Measurements from ENCODE around the gene ZNF185.
A peak's percentile ranks its signal among the peaks of the same experiment; 100 is the strongest.

The ZNF185 gene

DNA sequence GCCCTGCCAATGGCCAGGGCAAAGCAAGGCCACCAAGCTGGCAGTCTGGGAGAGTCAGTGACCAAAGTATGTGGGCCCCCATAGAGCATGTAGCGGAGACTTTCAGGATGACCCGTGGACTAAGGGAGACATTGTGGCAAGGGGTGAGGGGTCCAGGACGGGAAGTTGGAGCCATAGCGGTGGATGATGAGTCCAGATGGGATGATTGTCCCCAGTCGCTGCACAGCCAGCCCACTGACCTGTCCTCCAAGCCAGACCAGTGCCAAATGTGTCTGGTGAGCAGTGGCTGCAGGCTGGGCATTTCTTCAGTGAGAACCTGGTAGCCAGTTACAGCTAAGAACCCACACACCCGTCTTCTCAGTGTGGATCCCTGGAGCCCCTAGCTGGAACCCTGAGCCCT, 34.3 kb downstream of the ZNF185 start:
- WGBS, 2 experiments (ENCODE audit: insufficient coverage in 2 of 2) = 90 to 93% methylated on average over 2 to 3 of the region's 6 CpGs
- Histone ChIP-seq H3K4me3 (ENCODE audit: extremely low read depth, insufficient read depth, low read length, poor library complexity, severe bottlenecking) (no peak overlapping the region), H3K4me1 (ENCODE audit: control insufficient read depth, insufficient read depth, low read length, poor library complexity, severe bottlenecking) (no peaks in the 10 kb centered on the region), H3K27ac (ENCODE audit: low read depth, low read length, severe bottlenecking) (no peak overlapping the region), H3K36me3 (ENCODE audit: control insufficient read depth, insufficient read depth, low read length) (peaks cover 3% of the 10 kb centered on the region), H3K9me3 (ENCODE audit: control insufficient read depth, low read length) (no peaks in the 10 kb centered on the region)

DNA sequence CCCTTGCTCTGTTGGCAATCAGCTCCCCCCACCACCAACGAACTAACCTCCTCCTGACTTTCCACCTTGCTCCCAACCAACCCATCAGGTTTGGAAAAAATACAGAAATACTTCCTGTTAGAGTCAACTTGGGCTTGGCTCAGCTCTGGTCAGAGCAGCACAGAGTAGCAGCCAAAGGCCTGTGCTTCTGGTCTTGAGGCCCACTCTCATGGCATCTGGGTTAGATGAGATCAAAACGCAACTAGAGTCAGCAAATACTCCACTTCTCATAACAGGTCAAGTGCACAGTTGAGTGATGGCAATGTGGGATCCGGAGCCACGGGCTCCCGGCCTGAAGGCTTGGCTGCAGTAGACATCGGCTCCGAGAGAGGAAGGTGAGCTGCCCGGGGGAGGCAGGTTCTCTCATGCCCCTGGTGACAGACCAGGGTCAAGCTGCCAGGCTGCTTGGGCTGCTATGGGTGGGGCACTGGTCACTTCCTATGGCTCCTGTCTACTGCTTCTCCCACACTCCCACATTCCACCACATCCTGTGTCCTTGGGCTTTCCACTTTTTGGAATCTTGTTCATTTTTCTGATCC, 34.8 kb downstream of the ZNF185 start:
- Histone ChIP-seq H3K36me3 (ENCODE audit: control insufficient read depth, insufficient read depth, low read length) (peaks cover 3% of the 10 kb centered on the region), H3K4me3 (ENCODE audit: extremely low read depth, insufficient read depth, low read length, poor library complexity, severe bottlenecking) (no peak overlapping the region), H3K9me3 (ENCODE audit: control insufficient read depth, low read length) (no peaks in the 10 kb centered on the region), H3K27ac (ENCODE audit: low read depth, low read length, severe bottlenecking) (no peak overlapping the region), H3K4me1 (ENCODE audit: control insufficient read depth, insufficient read depth, low read length, poor library complexity, severe bottlenecking) (no peaks in the 10 kb centered on the region)
- 100% methylated on average over 2 of the region's 8 CpGs; no CpG with 5 or more reads in 1 of the 2 experiments for WGBS, 2 experiments (ENCODE audit: insufficient coverage in 2 of 2)

DNA sequence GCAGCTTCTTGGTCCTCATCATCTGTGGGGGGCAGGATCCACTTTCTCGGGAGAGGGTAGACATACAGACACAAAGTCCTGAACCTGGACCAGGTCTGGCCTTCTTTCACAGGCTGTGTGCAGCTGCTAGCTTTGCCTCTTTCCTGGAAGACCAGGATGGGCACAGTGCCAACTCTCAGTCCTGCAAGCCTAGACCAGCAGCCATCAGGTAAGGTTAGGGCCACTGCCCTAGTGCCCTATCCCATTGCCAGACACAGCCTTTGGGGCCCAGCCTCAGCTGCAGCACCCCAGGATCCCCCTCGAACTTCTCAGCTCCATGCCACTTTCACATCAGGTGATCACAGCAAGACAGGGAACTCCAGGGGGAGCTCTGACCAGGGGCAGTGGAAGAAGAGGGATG, 38.4 kb downstream of the ZNF185 start:
- H3K4me1 ChIP-seq (ENCODE audit: control insufficient read depth, insufficient read depth, low read length, poor library complexity, severe bottlenecking) = no peaks in the 10 kb centered on the region
- no peak overlapping the region for H3K4me3 ChIP-seq (ENCODE audit: extremely low read depth, insufficient read depth, low read length, poor library complexity, severe bottlenecking)
- WGBS, 2 experiments (ENCODE audit: insufficient coverage in 2 of 2) = 88 to 100% methylated on average over 1 of the region's 2 CpGs
- no peaks in the 10 kb centered on the region for H3K9me3 ChIP-seq (ENCODE audit: control insufficient read depth, low read length)
- H3K36me3 ChIP-seq (ENCODE audit: control insufficient read depth, insufficient read depth, low read length) = peaks cover 3% of the 10 kb centered on the region
- H3K27ac ChIP-seq (ENCODE audit: low read depth, low read length, severe bottlenecking) = no peak overlapping the region

DNA sequence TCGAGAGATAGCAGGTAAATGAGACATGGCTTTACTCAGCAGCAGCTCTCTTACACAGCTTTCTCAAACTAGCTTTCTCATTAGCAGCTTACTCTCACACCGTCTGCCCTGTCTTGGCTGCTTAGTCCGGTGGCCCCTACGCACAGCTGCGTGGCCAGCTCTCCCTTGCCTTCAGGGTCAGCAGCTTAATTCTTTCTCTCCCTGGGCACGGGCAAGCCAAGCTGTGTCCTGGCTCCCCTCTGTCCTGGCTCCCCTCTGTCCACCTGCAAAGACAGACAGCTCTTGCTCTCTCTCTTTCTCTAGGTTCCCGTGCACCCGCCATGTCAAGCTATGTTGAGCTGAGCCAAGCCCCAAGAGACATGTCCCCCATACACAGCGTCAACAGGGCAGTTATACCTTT, 39.4 kb downstream of the ZNF185 start:
- no peaks in the 10 kb centered on the region for H3K4me1 ChIP-seq (ENCODE audit: control insufficient read depth, insufficient read depth, low read length, poor library complexity, severe bottlenecking)
- H3K27ac ChIP-seq (ENCODE audit: low read depth, low read length, severe bottlenecking) = no peak overlapping the region
- H3K9me3 ChIP-seq (ENCODE audit: control insufficient read depth, low read length) = no peaks in the 10 kb centered on the region
- no peak overlapping the region for H3K4me3 ChIP-seq (ENCODE audit: extremely low read depth, insufficient read depth, low read length, poor library complexity, severe bottlenecking)
- WGBS, 2 experiments (ENCODE audit: insufficient coverage in 2 of 2) = 83 to 94% methylated on average over 4 to 5 of the region's 9 CpGs
- H3K36me3 ChIP-seq (ENCODE audit: control insufficient read depth, insufficient read depth, low read length) = peaks cover 3% of the 10 kb centered on the region

DNA sequence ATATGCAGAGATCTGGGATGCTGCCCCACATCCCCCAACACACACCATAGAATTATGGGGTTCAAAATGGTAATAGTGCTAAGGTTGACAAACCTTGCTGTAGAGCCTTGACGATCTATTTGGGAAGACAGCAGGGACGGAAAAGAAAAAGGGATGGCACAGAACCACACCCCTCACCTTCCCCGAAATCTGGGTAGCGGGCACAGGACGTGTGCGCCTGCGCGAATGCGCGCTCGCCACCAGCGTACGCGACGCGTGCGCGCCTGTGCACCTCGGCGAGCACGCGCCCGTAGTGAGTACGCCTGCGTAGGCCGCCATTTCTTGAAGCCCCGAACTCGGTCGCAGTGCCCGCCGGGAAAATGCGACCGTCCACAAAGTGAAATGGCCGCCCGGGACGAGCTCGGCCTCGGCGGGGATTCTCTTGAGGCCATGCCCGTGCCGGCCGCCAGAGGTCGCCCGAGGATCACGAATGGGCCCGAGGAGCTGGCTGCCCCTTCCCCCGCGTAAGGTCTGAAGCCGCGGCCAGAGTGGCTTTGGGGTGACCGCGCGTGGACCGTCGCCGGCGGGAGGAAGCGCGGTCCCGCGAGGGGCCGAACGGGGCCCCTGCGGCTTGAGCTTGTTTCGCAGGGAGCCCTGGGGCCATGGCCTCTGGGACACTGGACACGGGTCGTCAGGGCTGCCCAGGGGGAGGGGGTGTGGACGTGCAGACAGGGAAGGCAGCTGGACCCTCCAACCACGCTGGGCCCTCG, 43.6 kb downstream of the ZNF185 start:
- 1 to 4% methylated on average over 4 to 30 of the region's 70 CpGs for WGBS, 2 experiments (ENCODE audit: insufficient coverage in 2 of 2)
- Histone ChIP-seq H3K4me3 (ENCODE audit: extremely low read depth, insufficient read depth, low read length, poor library complexity, severe bottlenecking) (peak overlapping the region; percentile 41), H3K27ac (ENCODE audit: low read depth, low read length, severe bottlenecking) (peak overlapping the region; percentile 36), H3K36me3 (ENCODE audit: control insufficient read depth, insufficient read depth, low read length) (peaks cover 5% of the 10 kb centered on the region), H3K4me1 (ENCODE audit: control insufficient read depth, insufficient read depth, low read length, poor library complexity, severe bottlenecking) (no peaks in the 10 kb centered on the region), H3K9me3 (ENCODE audit: control insufficient read depth, low read length) (no peaks in the 10 kb centered on the region)

DNA sequence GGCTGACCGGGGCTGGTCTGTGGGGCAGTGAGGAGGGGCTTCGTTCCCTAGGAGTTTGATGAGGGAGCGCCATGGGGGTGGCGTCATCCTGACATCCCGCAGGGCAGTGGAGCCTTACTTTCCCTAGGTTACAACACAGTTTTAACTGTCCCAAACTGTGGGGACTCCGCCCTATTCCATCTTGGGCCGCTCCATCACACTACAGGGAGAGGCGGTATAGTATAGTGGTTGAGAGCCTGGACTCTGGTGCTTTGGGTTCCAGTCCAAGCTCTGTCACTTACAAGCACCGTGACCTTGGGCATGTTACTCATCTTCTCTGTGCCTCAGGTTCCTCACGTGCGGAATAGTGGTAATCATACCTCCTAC, 44.2 kb downstream of the ZNF185 start:
- Histone ChIP-seq H3K36me3 (ENCODE audit: control insufficient read depth, insufficient read depth, low read length) (peaks cover 5% of the 10 kb centered on the region), H3K27ac (ENCODE audit: low read depth, low read length, severe bottlenecking) (peak overlapping the region; percentile 36), H3K4me1 (ENCODE audit: control insufficient read depth, insufficient read depth, low read length, poor library complexity, severe bottlenecking) (no peaks in the 10 kb centered on the region), H3K9me3 (ENCODE audit: control insufficient read depth, low read length) (no peaks in the 10 kb centered on the region), H3K4me3 (ENCODE audit: extremely low read depth, insufficient read depth, low read length, poor library complexity, severe bottlenecking) (peak overlapping the region; percentile 41)
- WGBS, 2 experiments (ENCODE audit: insufficient coverage in 2 of 2) = no CpG with 5 or more reads among the region's 11 CpGs

DNA sequence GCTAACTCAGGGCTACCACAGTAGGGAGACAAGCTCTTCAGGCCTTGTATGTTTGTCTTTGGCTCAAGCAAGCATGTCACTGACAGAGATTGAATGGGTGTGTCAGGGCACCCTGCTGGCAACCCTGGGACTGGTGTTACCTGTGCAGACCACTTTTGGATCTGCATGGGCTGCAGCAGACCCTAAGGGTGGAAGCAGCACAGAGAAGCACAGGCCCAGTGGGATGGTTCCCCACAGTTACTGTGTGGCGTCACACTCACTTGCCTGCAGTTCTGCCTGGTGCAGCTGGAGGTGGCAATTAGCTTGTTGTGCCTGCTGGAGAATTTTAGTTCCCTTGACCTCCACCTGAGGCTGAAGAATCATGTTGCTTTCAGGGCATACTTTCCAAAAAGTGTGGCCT, 46.0 kb downstream of the ZNF185 start:
- WGBS, 2 experiments (ENCODE audit: insufficient coverage in 2 of 2) = 80% methylated on average over 1 of the region's 1 CpG; no CpG with 5 or more reads in 1 of the 2 experiments
- H3K4me1 ChIP-seq (ENCODE audit: control insufficient read depth, insufficient read depth, low read length, poor library complexity, severe bottlenecking) = no peaks in the 10 kb centered on the region
- H3K4me3 ChIP-seq (ENCODE audit: extremely low read depth, insufficient read depth, low read length, poor library complexity, severe bottlenecking) = no peak overlapping the region
- no peaks in the 10 kb centered on the region for H3K9me3 ChIP-seq (ENCODE audit: control insufficient read depth, low read length)
- peaks cover 5% of the 10 kb centered on the region for H3K36me3 ChIP-seq (ENCODE audit: control insufficient read depth, insufficient read depth, low read length)
- no peak overlapping the region for H3K27ac ChIP-seq (ENCODE audit: low read depth, low read length, severe bottlenecking)

DNA sequence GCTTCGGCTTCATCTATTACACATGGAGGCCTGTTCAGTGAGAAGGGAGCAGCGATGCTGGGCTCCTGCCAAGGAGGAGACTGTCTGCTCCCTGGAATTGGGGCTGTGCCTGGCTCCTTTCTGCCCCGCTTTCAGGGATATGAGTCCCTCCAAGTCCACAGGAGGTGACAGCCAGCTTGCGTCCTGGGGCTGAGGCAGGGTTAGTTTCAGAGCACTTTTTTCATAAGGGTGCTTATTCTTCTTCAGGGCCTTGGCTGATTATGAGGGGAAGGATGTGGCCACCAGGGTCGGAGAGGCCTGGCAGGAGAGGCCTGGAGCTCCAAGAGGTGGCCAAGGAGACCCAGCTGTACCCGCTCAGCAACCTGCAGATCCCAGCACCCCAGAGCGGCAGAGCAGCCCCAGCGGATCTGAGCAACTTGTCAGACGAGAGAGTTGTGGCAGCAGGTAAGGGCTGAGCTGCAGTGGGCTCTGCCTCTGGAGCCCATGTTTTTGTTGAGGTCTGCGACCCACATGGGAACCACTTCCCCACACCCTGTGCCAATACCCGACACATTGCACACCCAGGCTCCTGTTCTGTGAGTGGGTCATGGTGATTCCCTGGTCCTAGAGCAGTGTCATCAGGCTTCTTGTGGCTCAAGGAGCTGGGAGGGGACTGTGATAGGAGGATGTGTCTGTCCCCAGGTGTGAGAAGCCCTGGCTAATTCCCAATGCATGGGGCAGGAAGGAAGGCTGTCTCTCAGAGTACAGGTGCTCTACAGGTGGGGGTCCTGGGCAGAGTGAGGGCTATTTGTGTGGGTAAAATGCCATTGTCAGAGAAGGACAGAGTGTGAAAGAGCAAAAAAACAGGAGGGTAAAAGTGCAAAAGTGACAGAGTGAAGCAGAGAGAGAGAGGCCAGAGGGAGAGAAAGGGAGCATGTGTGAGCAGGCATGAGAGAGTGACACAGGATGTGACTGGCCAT, 47.4 kb downstream of the ZNF185 start:
- H3K9me3 ChIP-seq (ENCODE audit: control insufficient read depth, low read length) = no peaks in the 10 kb centered on the region
- WGBS, 2 experiments (ENCODE audit: insufficient coverage in 2 of 2) = 93 to 100% methylated on average over 2 to 5 of the region's 11 CpGs

DNA sequence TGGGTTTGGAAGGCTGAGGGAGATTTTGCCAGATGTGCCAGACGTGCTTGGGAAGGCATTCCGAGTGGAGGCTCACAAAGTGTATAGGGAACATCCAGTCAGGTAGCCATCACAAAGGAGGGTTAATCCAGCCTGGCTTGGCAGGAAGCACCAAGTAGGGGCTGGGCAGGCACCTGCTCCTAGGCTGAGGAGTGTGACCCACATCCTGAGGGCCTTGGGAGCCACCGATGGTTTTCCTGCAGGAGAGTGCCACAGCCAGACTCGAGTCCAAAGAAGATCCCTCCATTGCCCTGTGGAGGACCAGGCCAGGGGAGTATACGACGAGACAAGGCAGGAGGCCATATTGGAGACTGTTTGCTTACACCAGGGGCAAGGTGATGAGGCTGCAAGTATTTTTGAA, 48.8 kb downstream of the ZNF185 start:
- Histone ChIP-seq H3K36me3 (ENCODE audit: control insufficient read depth, insufficient read depth, low read length) (peaks cover 5% of the 10 kb centered on the region), H3K4me1 (ENCODE audit: control insufficient read depth, insufficient read depth, low read length, poor library complexity, severe bottlenecking) (no peaks in the 10 kb centered on the region), H3K4me3 (ENCODE audit: extremely low read depth, insufficient read depth, low read length, poor library complexity, severe bottlenecking) (no peak overlapping the region), H3K27ac (ENCODE audit: low read depth, low read length, severe bottlenecking) (no peak overlapping the region), H3K9me3 (ENCODE audit: control insufficient read depth, low read length) (no peaks in the 10 kb centered on the region)
- 95 to 100% methylated on average over 2 to 3 of the region's 6 CpGs for WGBS, 2 experiments (ENCODE audit: insufficient coverage in 2 of 2)

More for the DNA sequence above, 47.4 kb downstream of the ZNF185 start:
- Histone ChIP-seq H3K4me1 (ENCODE audit: control insufficient read depth, insufficient read depth, low read length, poor library complexity, severe bottlenecking) (no peaks in the 10 kb centered on the region), H3K36me3 (ENCODE audit: control insufficient read depth, insufficient read depth, low read length) (peaks cover 5% of the 10 kb centered on the region), H3K4me3 (ENCODE audit: extremely low read depth, insufficient read depth, low read length, poor library complexity, severe bottlenecking) (no peak overlapping the region), H3K27ac (ENCODE audit: low read depth, low read length, severe bottlenecking) (no peak overlapping the region)

Data from mesodermal cell (in vitro differentiated cells).